Femur (tissue), 1 donor: ENCODE results near the gene HMGCLL1.

ENCODE experiments used
- DNase-seq: peaks from one replicate; pipeline ENCODE4 v3.0.0-alpha.2; 2017

The HMGCLL1 gene

DNA sequence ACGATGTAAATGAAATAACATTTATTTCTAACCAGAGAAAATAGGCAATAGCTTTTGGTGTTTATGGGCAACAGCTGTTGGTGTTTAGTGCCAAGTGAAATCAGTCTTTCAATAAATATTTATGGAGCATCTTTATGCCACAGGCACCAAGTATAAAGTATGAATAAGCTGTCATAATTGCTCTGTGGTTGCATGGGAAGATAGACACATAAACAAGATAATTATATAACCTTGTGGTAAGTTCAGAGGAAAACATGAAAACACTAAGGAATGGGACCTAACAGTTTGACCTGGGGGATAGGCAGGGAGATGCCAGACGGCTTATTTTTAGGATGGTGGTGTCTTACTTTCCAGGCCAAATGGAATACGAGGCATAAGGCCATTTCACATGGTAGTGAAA, 140.8 kb downstream of the HMGCLL1 start:
- no peak for DNase-seq

GRCh38 chr6:55437141-55437540, 141.9 kb downstream of the HMGCLL1 start:
- DNase-seq = no peak

- DNase-seq = no peak
Observed at GRCh38 chr6:55433446-55434130, 145.4 kb downstream of the HMGCLL1 start.

- no peak for DNase-seq
Observed at GRCh38 chr6:55423933-55424332, 155.1 kb downstream of the HMGCLL1 start.

DNA sequence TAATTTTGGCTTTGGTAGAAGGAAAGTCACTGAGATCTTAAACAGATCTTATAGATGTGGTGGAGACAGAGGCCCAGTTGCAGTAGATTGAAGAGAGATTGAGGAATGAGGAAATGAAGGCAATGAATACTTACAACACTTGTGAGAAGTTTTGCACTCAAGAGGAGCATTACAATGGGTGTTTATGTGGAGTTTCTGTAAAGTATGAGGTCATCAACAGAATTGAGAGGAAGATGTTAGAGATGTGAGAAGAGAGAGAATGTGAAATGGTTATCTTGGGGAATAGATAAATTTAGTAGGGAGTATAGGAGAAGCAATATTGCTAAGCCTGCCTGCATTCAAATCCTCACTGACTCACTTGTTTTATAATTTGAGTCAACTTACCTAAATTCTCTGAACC, 168.3 kb downstream of the HMGCLL1 start:
- no peak for DNase-seq

DNA sequence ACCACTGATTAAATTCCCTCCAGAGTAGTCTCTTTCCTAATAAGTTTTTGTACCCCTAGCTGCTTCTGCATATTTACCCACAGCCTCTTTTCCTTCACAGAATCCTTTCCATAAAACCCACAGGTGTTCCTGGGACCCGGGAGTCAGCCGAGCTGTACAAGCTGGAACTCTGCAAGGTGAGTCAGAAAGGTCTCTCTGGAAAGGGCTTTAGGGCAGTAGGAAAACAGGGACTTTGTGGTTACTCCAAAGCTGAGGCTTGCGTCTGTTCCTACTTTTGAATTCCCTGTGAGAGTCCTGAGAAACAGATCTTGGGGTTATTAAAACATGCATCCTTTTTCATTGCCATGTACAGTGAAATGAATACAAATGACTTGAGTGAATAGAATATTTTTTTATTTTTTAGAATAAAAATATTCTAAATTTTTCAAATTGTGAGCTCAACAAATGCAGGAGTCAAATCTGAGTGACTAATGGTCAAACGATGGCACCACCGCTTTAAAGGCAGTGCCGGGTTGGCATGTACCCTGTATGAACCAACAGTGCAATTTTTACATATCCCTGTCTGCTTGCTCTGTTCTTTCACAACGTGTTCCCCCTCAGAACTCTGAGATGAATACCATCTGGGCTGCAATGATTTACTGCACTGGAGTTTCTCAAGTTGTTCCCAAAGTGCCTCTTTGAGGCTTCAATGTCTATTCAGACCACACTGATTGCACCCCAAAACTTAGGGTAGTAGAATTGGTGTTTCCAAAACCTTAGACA, 173.3 kb downstream of the HMGCLL1 start:
- DNase-seq = no peak

GRCh38 chr6:55399351-55399750, 179.6 kb downstream of the HMGCLL1 start:
- DNase-seq = no peak

- no peak for DNase-seq
Observed at GRCh38 chr6:55397986-55398385, 181.0 kb downstream of the HMGCLL1 start.

- DNase-seq = no peak
Observed at GRCh38 chr6:55395871-55396270, 183.1 kb downstream of the HMGCLL1 start.

DNA sequence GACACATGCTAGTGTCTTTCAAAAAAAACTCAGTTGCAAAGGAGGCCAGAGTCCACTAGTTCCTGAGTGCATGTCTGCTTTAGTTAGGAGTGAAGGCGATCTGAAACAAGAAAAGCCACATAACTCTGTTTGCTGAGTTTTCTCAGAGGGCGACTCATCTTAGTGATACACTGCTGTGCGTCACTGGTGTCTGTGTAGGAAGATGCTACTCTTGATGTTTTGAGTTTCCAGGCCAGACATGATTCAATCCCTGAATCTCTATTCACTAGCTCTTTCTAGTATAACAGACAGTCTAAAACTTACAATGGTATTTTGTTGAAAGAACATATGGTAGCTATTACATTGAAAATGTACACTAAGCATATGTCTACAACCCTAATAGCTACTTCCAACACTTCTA, 190.8 kb downstream of the HMGCLL1 start:
- DNase-seq = no peak
